Activated CD8-positive, alpha-beta memory T cell treated with anti-CD3 and anti-CD28 coated beads, Interleukin-2, amount 50 U/mL, for 4 hours (primary cell): ENCODE data around the gene NDRG4.

Experiments
- DNase-seq: peaks from one replicate; pipeline ENCODE4 v3.0.0-alpha.2; 2020

The NDRG4 gene

DNA sequence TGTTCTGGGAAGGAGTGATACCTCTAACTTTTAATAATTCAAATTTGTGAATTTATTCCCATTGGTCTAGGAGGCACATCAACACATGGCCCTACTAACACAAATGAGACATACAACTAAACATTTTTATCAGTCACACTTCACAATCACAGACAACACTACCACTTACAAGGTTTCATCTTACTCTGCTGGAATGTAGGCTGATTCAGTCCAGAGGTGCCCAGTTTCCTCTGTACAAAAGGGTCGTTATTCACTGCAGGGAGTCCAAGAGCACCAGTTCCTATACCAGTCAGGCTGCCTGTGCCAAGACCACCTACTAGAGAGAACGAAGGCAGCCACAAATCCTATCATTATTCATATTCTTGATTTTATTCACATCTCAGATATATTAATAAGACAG, 56.7 kb downstream of the NDRG4 start:
- no peak for DNase-seq
